PC-9 (cell line): Measurements from ENCODE around the gene MAPT.

Source experiments
- EZH2 ChIP-seq: fragments of 200-600 bp; sonication (generic); IDR thresholded peaks from 2 replicates; pipeline ENCODE4 v1.8.0; 2017; ENCODE audit warnings: antibody characterized with exemption, low read depth
- TF ChIP-seq, protein P1 (sequence below): fragments of 200-600 bp; sonication (generic); conservative IDR thresholded peaks from 2 replicates; pipeline ENCODE4 v1.6.1; 2017; ENCODE audit warnings: mixed run types, antibody characterized with exemption, mild to moderate bottlenecking, moderate library complexity

DNA sequence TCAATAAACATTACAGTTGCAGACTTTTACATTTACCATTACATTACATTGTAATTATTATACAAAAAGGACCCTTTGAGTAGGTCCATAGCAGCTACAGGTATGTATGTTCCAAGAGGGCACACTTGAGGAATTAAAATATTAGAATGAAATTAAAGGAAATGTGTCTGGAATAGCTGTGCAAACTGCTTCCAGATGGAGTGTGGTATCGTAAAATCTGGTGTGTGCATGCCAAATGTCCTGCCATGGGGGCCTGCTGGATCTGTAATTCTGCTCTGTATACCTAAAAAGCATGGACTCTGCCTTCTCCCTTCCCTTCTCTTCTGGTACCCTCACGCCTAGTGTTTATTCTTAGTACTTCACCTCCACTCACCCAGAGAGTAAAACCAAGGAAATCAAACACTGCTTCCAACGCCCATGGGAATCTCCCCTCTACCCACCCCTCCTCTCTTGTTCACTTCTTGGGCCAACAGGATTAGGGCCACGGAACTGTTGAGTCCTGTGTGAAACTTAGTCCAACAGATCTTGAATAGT, 143.4 kb downstream of the MAPT start:
- TF ChIP-seq, protein P1, sequence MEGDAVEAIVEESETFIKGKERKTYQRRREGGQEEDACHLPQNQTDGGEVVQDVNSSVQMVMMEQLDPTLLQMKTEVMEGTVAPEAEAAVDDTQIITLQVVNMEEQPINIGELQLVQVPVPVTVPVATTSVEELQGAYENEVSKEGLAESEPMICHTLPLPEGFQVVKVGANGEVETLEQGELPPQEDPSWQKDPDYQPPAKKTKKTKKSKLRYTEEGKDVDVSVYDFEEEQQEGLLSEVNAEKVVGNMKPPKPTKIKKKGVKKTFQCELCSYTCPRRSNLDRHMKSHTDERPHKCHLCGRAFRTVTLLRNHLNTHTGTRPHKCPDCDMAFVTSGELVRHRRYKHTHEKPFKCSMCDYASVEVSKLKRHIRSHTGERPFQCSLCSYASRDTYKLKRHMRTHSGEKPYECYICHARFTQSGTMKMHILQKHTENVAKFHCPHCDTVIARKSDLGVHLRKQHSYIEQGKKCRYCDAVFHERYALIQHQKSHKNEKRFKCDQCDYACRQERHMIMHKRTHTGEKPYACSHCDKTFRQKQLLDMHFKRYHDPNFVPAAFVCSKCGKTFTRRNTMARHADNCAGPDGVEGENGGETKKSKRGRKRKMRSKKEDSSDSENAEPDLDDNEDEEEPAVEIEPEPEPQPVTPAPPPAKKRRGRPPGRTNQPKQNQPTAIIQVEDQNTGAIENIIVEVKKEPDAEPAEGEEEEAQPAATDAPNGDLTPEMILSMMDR: no peak
- TF ChIP-seq EZH2: no peak
